GM19043 (cell line): ENCODE measurements around the gene CDK5RAP2.
"Not testable (repeated sequence)": the region's sequence is repeated elsewhere in the genome, so short reads cannot be mapped to it uniquely, and the experiment has no call there.

Experiments used
- ATAC-seq: cut with Tn5 transposase; IDR thresholded peaks from one replicate; pipeline ENCODE4 v1.9.1; 2021; ENCODE audit warnings: low read depth; ENCODE audit not compliant: unreplicated experiment

The CDK5RAP2 gene

DNA sequence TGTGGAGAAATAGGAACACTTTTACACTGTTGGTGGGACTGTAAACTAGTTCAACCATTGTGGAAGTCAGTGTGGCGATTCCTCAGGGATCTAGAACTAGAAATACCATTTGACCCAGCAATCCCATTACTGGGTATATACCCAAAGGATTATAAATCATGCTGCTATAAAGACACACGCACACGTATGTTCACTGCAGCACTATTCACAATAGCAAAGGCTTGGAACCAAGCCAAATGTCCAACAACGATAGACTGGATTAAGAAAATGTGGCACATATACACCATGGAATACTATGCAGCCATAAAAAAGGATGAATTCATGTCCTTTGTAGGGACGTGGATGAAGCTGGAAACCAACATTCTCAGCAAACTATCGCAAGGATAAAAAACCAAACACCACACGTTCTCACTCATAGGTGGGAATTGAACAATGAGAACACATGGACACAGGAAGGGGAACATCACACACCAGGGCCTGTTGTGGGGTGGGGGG is 27.7 kb downstream of the CDK5RAP2 start:
- not testable (repeated sequence) for ATAC-seq

DNA sequence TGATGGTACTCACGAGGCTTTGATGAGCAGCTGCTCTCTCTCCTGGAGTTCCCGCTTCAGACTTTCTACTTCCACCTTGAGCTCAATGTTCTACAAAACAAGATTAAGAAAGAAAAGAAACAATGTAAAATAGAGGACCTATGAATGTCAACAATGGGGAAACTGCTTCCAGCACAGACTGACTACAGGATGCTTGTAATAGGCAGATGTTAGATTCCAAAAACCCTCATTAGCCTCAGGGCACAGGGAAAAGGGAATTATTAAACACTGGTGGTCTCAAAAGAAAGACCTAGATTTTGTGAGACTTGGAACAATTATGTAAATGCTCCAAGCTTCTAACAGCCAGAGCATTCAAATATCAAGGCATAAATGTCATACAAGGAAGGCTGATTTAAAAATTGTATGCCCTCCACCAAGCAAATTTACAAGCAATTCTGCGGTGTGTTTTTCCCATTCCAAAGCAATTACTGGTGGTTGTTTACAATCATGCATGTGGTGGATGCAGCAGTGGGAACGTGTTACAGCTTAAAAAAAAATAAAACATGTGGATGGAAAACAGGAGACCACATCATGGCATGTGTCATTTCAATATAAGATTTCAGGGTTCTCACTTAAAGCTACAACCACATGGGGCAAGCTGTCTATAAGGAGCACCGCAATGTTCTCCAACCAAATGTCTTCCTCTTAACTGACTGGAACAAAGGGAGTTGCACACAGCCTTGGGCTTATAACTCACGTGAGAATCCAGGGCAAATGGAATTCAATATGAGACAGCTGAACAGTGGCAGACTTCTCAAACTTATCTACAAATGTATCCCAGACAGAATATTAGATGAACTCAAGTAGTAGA is 34.0 kb downstream of the CDK5RAP2 start:
- no peak for ATAC-seq

DNA sequence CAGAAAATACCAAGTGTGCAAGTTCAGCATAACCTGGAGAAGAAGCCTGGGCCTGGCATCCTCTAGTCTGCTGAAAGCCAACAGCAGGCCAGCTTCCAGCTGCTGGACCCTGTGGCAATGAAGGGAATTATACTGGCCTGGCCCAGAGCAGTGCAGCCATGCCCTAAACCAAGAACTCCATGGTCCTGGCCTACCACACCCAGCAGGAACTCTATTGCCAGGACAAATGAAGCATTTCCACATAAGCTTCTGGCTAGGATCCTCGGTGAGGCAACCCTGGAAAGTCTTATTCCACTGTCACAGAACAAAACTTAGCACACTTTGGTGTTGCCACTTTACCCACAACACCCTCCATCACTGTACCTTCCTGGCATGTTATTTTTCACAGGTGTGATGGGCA is 35.5 kb downstream of the CDK5RAP2 start:
- ATAC-seq, result no peak

GRCh38 chr9:120542701-120543490 is 37.1 kb downstream of the CDK5RAP2 start:
- no peak for ATAC-seq

DNA sequence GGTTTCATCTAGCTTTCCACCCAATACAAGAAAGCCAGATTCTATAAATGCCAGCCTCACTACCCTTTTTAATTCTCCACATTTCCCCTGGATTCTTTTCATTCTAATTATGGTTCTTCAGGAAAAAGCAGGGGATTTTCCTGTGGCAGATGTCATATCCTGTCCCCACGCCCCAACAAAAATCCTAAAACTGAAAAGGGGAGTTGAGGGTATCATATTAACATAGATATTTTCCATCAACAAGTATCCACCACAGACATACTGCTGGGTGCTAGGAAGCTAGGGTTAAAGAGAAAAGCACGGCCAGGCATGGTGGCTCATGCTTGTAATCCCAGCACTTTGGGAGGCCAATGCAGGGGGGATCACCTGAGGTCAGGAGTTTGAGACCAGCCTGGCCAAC is 38.0 kb downstream of the CDK5RAP2 start:
- no peak for ATAC-seq

- no peak for ATAC-seq
These were observed 40.0 kb downstream of the CDK5RAP2 start for GRCh38 chr9:120539951-120540350.

DNA sequence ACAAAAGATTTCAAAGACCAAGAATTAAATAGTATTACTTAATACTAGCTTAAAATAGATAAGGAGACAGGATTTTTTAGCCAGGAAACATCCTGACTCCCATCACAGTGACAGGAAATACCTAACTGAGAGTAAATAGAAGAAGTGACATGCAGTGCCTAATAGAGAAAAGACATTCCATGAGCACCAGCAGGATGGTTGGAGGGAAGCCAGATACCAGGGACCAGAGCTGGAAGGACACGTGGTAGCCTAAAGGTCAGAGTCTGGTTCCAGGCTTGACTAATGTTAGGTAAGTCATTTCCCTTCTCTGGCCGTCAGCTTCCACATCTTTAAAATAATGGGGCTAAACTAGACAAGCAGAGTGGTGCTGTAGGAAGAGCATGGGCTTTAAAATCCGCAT is 41.6 kb downstream of the CDK5RAP2 start:
- ATAC-seq, result no peak

GRCh38 chr9:120536949-120537640 is 42.9 kb downstream of the CDK5RAP2 start:
- no peak for ATAC-seq

DNA sequence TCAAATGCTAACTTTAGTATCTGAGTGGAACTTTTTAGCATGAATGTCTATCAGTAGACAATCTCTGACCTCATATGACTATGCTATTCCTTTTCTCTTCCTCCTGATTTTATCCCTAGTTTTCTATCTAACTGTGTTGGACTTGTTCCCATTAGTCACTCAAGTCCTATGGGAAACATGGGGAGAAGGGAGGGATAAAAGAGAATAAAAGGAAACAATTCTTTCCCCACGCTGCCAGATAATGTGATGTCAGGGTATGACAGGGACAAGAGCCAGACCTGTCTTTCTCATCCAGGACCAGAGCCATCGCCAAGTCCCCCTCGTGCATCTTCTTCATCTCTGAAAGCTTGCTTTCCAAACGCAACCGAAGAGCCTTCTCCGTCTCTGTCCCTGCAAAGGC is 43.9 kb downstream of the CDK5RAP2 start:
- no peak for ATAC-seq

DNA sequence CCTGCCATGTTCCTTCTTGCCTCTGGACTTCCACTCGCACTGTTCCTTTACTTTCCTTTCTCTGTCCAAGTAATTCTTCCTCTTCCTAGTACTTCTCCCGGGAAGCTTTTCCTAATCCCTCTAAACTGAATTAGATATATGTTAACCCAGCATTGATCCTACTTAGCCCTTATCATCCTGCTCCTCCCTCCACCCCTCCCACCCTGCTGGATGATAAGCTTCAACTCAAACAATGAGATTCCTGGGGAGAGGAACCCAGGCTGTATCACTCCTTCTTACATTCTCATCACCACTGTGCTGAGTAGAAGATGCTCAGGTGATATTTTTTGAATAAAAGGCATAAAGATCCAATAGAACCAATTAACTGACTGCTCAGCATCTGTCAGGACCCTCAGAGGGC is 45.7 kb downstream of the CDK5RAP2 start:
- no peak for ATAC-seq

DNA sequence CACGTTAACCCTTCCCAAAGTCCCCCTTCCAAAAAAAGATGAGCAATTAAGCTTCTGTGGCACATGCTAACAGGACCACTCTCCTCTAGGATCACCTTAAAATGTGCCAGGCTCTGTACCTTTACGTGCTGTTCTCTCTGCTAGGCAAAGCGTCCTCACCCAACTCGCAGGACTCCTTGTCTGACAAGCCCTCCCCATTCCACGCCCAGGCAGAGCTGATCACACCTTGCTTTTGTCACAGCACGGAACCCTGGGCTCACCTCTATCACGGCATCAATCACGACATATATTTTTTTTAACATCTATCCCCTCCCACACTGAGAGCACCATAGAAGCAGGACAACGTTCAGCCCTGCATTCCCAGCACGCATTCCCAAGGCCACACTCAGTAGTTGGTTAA is 47.1 kb downstream of the CDK5RAP2 start:
- no peak for ATAC-seq

- no peak for ATAC-seq
These were observed 47.5 kb downstream of the CDK5RAP2 start for GRCh38 chr9:120532475-120532874.

DNA sequence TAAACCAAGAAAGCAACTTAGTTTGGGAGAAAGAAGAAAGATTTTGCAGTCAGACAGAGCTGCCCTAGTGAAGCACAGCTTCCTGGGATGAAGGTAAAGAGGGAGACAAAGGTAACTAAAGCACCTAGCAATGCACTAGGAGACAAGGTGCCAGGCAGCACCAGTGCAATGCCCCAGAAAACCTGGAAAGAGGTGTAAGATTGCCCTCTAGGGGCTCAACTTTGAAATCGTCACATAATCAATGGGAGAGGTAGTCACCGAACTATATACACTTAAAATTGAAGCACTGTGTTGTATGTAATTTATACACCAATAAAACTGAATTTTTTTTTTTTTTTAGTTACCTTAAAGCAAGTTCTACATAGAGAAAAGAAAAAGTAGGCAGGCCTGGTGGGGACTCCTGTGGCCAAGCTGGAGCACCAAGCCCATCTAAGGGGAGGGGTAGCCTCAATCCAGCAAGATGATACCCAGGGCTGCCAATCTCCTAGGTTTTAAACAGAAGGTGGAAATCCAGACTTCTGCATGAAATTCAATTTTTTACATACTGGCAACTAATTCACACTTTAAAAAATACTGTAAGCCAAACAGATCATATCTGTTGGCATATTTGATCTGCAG is 48.2 kb downstream of the CDK5RAP2 start:
- no peak for ATAC-seq

DNA sequence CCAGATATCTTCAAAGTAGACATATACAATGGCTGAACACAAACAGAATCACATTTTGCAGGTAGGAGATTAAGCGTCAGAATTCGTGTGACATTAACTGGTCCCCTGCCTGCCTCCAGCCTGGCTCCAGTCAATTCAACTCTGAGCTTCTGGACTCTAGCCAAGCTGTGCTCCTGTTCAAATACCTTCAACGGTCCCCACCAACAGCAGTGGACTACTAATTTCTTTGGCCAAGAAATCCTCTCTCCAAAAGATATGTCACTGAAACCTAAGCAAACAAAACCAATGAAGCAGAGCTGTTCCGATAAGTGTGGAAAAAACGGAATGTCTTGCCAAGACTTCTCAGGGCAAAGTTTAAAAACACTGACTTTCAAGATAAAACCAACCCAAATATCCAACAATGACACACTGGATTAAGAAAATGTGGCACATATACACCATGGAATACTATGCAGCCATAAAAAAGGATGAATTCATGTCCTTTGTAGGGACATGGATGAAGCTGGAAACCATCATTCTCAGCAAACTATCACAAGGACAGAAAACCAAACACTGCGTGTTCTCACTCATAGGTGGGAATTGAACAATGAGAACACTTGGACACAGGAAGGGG is 49.6 kb downstream of the CDK5RAP2 start:
- not testable (repeated sequence) for ATAC-seq

- no peak for ATAC-seq
These were observed 51.1 kb downstream of the CDK5RAP2 start for GRCh38 chr9:120528829-120529228.

DNA sequence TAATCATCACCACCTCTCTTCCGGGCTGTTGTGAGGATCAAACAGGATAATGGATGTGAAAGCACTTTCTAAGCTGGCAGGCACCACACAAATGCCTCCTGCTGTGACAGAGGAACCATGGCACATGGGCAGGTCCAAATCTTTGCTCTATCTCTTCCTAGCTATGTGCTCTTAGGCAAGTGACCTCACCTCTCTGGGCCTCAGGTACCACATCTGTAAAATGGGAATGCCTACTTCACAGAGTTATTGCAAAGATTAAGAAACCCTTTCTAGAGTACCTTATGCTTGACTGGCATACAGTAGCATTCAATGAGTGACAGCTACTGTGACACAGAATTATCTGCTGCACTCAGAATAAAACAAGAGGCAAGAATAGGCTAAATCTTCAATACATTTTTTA is 51.6 kb downstream of the CDK5RAP2 start:
- ATAC-seq, result no peak

DNA sequence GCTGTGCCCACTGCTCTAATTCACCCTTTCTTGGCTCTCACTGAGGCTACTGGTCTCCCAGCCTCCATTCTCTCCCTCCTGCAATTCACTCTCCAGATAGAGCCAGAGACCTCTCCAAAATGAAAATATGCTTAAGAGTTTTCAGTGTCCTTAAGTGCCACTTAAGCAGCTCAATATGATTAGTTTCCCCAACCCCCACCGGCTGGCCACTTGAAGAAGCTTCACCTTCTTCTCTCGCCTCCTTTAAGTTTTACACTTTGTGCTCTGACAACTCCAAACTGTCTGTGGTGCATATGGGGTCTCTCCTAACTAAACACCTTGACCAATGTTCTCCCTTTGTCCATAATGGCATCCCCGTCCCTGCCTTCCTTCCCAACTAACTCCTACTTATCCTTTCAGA is 53.4 kb downstream of the CDK5RAP2 start:
- no peak for ATAC-seq

DNA sequence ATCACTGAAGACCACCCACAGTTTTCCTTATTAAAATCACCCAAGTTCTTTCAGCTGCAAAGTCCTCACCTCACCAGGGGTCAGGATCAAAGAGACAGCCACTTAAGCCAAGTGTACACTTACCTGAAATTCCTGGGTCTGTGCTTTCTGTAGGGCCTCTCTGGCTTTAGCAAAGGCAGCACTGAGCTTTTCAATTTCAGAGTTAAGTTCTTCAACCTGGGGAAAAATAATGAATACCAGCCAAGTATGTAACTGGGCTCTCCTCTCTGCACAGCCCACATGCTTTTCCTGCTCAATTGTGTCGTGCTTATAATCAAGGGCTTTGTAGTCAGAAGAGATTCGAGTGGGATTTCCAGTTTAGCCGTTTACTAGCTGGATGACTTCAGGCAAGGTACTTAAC is 55.1 kb downstream of the CDK5RAP2 start:
- ATAC-seq, result no peak

DNA sequence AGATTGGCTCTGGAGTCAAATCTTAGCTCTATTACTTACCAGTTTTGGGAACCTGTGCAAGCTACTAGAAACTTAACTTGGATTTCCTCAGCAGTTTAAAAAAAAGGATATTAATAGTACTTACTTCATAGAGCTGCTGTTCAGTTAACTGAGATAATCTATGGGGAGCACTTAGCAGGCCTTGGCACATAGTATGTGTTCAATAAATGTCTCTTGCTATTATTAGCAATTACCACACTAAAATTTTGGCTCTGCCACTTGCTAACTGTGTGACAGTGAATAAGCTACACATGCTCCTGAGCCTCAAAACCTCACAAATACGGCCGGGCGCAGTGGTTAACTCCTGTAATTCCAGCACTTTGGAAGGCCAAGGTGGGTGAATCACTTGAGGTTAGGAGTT is 55.9 kb downstream of the CDK5RAP2 start:
- no peak for ATAC-seq

DNA sequence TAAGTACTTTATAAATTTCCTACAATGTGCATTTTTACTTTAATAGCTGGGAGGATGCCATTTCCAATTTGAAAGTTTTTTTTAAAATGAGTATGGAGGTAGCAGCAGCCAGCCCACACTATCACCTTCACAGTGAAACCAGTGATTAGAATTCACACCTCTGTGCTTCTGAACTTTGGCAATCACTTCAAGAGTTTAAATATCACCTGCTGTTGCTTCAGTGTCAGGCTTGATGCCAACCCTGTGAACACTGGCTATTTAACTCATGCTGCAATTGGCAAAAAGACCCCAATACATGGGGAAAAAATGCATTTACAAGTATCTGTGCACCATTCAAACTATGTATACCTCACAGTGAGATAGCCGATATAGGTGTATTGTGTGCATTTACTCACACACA is 57.4 kb downstream of the CDK5RAP2 start:
- ATAC-seq, result no peak
